GM19397 (cell line): Measurements from ENCODE around the gene LRCH1.
"Not testable (repeated sequence)": the region's sequence is repeated elsewhere in the genome, so short reads cannot be mapped to it uniquely, and the experiment has no call there.

Experiments
- ATAC-seq: cut with Tn5 transposase; IDR thresholded peaks from one replicate; pipeline ENCODE4 v1.9.1; 2021; ENCODE audit warnings: mild to moderate bottlenecking, moderate library complexity; ENCODE audit not compliant: unreplicated experiment

The LRCH1 gene

DNA sequence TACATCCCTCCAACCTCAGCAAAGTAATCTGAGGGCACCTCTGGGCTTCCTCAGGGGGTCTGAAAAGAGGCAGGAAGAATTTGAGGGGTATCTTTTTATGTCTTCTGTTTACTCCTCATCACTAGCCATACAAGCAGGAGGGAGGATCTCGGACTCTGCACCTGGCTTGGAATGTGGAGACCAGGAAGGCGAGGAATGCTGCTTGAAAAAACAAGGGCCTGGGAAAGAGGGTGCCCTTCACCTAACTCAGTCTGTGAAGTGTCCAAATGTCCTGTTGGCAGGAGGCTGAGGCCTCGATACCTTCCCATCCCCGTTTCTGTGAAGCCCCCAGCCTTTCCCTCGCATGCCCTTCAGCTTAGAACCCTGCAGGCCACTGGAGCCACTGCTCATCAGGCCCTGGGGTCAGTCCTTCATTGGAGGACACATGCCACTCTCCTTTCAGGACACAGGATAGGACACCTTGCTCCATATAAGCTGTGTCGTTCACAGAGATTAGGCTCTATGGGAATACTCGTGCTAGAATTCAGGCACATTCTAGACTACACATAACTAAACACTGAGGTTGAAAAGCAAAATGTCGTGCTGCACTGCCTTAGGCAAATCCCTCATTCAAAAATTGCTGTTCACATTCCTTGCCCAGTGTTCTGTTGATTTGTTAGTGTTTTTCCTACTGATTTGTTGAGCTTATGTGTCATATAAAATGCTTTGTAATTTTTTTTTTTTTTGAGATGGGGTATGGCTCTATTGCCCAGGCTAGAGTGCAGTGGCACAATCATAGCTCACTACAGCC, 194.3 kb downstream of the LRCH1 start:
- no peak for ATAC-seq

DNA sequence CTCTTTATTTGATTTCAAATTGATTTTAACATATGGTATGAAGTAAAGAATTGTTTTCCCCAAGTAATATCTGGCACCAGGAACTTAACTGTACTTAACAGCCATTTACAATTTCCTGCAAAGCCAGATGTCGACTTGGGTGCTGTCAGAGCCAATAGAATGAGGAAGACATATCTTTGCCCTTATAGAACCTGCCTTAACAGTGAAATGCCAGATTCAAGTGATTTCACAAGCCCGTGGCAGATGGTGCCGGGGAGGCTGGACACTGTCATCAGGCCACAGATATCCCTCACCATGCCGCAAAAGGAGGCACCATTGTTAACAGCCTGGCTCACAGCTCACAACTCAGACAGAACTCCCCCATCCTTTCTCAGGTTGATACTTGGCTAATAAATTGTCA, 195.3 kb downstream of the LRCH1 start:
- no peak for ATAC-seq

DNA sequence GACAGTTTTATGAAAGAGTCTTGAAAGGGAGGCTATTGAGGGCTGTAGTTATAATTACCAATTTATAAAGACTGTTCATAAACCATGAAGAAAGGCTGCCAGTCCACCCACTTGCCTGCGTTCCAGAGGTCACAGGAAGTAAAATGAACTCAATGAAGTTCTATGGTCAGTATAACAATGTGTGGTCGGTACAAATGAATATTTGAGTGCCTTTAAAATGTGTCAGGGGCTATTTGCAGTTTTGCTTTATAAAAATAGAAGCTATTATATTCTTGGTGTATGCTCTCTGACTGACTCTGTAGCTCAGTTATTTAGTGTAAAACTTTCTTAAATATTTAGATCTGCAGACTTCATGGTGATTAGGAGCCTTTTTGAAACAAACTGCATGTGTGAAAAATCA, 197.0 kb downstream of the LRCH1 start:
- ATAC-seq = no peak

DNA sequence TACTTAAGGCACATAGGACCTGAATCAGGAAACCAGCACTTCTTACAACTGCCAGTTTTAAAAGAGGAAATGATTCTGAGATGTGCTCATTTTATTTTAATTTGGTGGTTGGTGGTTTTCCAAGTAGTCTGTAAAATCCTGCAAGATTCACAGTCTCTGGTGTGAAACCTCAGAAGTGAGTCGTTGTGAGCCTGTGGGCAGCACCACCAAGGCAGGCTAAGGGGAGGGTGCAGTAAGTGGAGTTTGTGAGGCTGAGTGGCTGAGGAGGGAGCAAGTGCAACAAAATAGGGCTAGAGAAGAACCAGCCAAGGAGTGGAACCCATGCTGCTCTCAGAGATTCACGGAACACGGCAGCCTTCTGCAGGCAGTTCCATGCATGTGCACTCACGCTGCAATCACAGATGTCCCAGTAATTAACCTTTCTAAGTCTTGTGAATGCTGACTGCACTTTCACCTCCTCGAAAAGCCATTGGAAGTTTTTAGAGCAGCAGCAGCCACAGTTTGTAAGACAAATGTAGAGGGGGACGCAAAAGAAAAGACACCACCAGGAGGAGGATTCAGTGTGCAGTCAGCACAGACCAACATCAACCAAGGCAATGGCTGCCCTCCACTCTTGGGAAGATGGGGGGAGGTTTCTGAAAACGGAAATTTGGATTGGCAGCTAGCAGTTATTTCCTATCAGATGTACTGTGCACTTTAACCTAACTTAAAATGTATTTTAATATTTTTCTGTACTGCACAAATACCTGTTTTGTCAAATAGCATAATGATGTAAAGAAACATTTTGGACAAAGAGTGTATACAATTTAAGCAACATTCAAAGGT, 199.1 kb downstream of the LRCH1 start:
- ATAC-seq = peak; percentile 67

DNA sequence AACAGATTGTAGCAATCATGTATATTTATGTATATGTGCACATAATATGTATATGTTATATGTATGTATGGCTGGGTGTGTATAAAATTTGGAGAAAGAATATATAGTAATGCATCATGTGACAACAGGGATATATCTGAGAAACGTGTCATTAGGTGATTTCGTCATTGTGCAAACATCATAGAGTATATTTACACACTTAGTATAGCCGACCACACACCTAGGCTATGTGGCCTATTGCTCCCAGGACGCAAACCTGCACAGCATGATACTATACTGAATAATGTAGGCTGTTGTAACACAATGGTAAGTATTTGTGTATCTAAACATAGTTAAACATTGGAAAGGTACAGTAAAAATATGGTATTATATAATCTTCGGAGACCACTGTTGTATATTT, 200.2 kb downstream of the LRCH1 start:
- ATAC-seq = no peak

DNA sequence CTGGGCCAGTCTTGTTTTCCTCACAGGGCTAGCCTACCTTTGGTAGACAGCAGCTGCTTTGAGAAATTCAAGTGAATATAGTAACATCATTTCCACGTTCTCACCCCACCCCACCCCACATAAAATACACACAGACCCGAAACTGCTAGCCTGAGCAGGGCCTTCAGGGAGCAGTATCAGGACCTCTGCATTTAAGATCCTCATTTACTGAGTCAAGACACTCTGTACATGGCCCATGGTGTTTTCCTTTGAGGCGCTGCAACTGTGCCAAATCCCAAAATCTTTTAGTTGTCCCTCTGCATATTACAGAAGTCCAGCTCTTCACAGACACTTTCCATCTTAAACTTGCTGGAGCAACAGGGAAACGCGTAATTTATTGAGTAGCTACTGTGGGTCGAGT, 200.9 kb downstream of the LRCH1 start:
- ATAC-seq = no peak

GRCh38 chr13:46754812-46755211, 201.8 kb downstream of the LRCH1 start:
- ATAC-seq = no peak

DNA sequence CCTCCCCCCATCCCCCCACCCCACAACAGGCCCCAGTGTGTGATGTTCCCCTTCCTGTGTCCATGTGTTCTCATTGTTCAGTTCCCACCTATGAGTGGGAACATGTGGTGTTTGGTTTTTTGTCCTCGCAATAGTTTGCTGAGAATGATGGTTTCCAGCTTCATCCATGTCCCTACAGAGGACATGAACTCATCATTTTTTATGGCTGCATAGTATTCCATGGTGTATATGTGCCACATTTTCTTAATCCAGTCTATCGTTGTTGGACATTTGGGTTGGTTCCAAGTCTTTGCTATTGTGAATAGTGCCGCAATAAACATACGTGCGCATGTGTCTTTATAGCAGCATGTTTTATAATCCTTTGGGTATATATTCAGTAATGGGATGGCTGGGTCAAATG, 202.5 kb downstream of the LRCH1 start:
- ATAC-seq = not testable (repeated sequence)

DNA sequence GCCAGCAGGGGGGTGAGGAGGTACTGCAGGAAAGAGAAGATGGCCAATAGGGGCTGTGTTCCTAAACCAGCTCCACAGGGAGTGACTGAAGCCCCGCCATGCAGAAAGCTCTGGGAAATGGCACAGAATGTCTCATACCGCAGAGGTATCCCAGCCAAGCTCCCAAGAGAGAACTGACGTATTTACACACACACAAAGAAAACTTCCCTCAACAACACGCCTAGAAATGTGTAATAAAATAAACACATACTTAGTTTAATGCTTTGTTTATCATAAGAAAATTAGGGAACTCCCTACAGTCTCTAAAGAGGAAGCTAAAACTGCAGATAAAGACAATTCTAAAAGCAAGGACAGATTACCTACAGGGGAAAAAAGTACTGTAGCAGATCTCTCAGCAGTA, 204.0 kb downstream of the LRCH1 start:
- no peak for ATAC-seq

DNA sequence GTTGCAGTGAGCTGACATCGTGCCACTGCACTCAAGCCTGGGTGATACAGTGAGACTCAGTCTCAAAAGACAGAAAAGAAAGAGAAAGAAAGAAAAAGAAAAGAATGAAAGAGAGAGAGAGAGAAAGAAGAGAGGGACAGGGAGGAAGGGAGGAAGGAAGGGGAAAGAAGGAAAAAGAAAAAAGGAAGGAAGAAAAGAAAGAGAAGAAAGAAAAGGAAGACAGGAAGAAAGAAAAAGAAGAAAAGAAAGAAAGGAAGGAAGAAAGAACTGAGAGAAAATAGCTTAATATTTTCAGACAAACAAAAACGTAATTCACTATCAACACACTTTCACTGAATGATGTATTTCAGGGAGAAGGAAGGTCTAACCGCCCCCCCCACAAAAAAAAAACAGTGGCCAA, 204.7 kb downstream of the LRCH1 start:
- ATAC-seq = no peak

GRCh38 chr13:46759846-46760245, 206.9 kb downstream of the LRCH1 start:
- no peak for ATAC-seq

DNA sequence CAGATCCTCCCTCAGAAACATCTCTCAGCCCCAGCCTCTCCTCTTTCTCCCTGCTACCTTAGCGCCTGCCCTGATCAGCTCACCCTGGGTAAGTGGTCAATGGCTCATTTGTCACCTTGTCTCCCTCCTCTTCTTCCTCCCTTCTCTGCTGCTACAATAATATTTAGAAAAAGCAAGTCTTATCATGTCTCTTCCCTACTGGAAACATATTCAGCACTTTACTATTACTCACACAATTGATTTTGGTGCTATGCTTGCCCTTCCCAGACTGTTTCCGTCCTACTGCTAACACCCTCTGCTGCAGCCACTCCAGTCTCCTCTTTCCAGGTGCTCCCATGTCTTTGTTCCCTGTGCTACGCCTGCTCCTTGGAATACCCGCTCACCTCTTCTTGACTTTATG, 208.2 kb downstream of the LRCH1 start:
- ATAC-seq = no peak

- ATAC-seq = no peak
Observed at GRCh38 chr13:46761866-46762265, 208.9 kb downstream of the LRCH1 start.

DNA sequence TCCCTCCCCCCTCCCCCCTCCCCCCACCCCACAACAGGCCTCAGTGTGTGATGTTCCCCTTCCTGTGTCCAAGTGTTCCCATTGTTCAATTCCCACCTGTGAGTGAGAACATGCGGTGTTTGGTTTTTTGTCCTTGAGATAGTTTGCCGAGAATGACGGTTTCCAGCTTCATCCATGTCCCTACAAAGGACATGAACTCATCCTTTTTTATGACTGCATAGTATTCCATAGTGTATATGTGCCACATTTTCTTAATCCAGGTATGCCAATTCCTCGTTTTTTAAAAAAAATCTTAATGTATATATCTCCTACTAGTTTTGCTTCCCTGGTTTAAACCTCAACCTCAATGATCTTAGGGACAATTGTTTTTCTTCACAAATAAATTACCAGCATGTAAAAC, 217.0 kb downstream of the LRCH1 start:
- not testable (repeated sequence) for ATAC-seq

DNA sequence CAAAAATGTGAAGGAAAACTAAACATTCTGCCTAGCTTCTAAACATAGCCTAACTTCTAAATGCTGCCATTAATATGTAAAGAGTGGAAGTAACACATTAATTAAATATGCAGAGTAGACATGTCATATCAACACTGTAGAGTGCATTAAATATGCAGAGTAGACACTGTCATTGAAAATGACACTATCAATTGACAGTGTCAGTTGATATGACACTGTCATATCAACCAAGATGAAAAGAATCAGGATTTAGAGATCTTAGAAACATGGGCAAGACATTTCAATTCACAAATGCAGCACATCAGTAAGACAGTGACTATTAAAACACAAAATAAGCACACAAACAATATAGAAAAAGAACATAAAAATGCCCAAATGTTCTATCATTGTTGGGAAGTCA, 218.7 kb downstream of the LRCH1 start:
- ATAC-seq = no peak

GRCh38 chr13:46773541-46773940, 220.6 kb downstream of the LRCH1 start:
- no peak for ATAC-seq

GRCh38 chr13:46775385-46776107, 222.6 kb downstream of the LRCH1 start:
- ATAC-seq = no peak

GRCh38 chr13:46778095-46778494, 225.1 kb downstream of the LRCH1 start:
- no peak for ATAC-seq

- no peak for ATAC-seq
Observed at GRCh38 chr13:46778890-46779289, 225.9 kb downstream of the LRCH1 start.

DNA sequence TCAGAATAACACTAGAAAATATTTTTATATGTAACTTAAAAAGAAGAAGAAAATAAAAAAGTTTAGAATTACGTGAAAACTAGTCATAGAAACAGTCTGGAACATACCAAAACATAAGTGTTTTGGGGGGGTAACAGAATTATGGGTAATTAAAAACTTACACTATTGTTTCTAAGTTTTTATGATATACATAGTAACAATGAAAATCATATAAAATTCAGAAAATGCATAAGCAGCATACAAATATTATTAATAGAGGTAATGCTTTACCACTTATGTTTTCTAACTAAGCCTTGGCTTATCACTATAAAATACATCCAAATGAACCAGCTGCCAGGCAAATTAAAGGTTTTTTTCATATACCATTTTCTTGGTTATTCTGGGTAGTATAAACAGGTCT, 229.1 kb downstream of the LRCH1 start:
- ATAC-seq = no peak

- no peak for ATAC-seq
Observed at GRCh38 chr13:46782691-46783090, 229.7 kb downstream of the LRCH1 start.

DNA sequence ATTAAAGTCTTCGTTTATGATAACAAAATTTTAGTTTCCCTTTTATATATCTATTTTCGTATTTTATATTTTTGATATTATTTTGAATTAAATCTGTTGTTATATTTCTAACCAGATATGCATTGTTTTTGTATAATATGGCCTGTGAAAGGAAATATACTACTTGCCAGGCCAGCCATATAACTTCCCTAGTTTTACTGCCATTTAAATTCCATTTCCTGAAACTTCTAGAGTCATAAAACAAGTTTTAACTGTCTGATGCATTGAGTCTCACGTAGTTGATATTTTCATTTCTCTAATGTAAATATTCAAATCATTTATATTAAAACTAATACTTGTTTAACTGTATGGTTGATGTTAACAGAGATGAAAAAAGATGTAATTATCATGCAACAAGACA, 230.5 kb downstream of the LRCH1 start:
- no peak for ATAC-seq
